ENCODE measurements around the gene AGTRAP.

The AGTRAP gene

GRCh38 chr1:11787251-11787803 lies 51.4 kb downstream of the AGTRAP start:
- H3K4me1 ChIP-seq (ENCODE audit: low read length) = peaks cover 22% of the 10 kb centered on the region
- no peak overlapping the region for H2AFZ ChIP-seq (ENCODE audit: low read depth, low read length)
- H3K27me3 ChIP-seq (ENCODE audit: low read depth, low read length) = no peaks in the 10 kb centered on the region
- no peaks in the 10 kb centered on the region for H3K79me2 ChIP-seq (ENCODE audit: low read length)
- TF ChIP-seq EZH2phosphoT487 (IDR thresholded peaks at IDR 0.05; ENCODE audit: low read depth) (no peak), CTCF (IDR thresholded peaks at IDR 0.05; ENCODE audit: low read depth, low read length) (no peak)
- H4K20me1 ChIP-seq (ENCODE audit: insufficient read depth, low read length) = no peaks in the 10 kb centered on the region
- no peak overlapping the region for H3K4me2 ChIP-seq (ENCODE audit: low read length)
- H3K36me3 ChIP-seq (replicated peaks; ENCODE audit: low read depth, low read length) = no peaks in the 10 kb centered on the region
- no peak overlapping the region for H3K27ac ChIP-seq (ENCODE audit: low read length)
- H3K4me3 ChIP-seq (ENCODE audit: low read length) = no peak overlapping the region
- no peak overlapping the region for H3K9ac ChIP-seq (ENCODE audit: low read length)
- no peaks in the 10 kb centered on the region for H3K9me3 ChIP-seq (ENCODE audit: insufficient read depth, low read length)

- H3K27ac ChIP-seq (ENCODE audit: low read length) = no peak overlapping the region
- no peak overlapping the region for H3K4me2 ChIP-seq (ENCODE audit: low read length)
- H2AFZ ChIP-seq (ENCODE audit: low read depth, low read length) = no peak overlapping the region
Observed at GRCh38 chr1:11787804-11788436, 52.0 kb downstream of the AGTRAP start.

GRCh38 chr1:11788549-11789053 lies 52.7 kb downstream of the AGTRAP start:
- Histone ChIP-seq H3K36me3 (replicated peaks; ENCODE audit: low read depth, low read length) (no peaks in the 10 kb centered on the region), H3K9me3 (ENCODE audit: insufficient read depth, low read length) (no peaks in the 10 kb centered on the region), H3K27ac (ENCODE audit: low read length) (no peak overlapping the region), H3K79me2 (ENCODE audit: low read length) (no peaks in the 10 kb centered on the region), H3K4me1 (ENCODE audit: low read length) (peaks cover 28% of the 10 kb centered on the region), H3K4me3 (ENCODE audit: low read length) (no peak overlapping the region), H3K4me2 (ENCODE audit: low read length) (no peak overlapping the region), H3K9ac (ENCODE audit: low read length) (no peak overlapping the region), H3K27me3 (ENCODE audit: low read depth, low read length) (no peaks in the 10 kb centered on the region), H2AFZ (ENCODE audit: low read depth, low read length) (no peak overlapping the region), H4K20me1 (ENCODE audit: insufficient read depth, low read length) (no peaks in the 10 kb centered on the region)
- TF ChIP-seq EZH2phosphoT487 (IDR thresholded peaks at IDR 0.05; ENCODE audit: low read depth) (no peak), CTCF (IDR thresholded peaks at IDR 0.05; ENCODE audit: low read depth, low read length) (no peak)

More at GRCh38 chr1:11787804-11788436, 52.0 kb downstream of the AGTRAP start:
- no peaks in the 10 kb centered on the region for H4K20me1 ChIP-seq (ENCODE audit: insufficient read depth, low read length)
- H3K79me2 ChIP-seq (ENCODE audit: low read length) = no peaks in the 10 kb centered on the region
- peaks cover 28% of the 10 kb centered on the region for H3K4me1 ChIP-seq (ENCODE audit: low read length)
- no peak overlapping the region for H3K4me3 ChIP-seq (ENCODE audit: low read length)
- no peak overlapping the region for H3K9ac ChIP-seq (ENCODE audit: low read length)
- no peaks in the 10 kb centered on the region for H3K36me3 ChIP-seq (replicated peaks; ENCODE audit: low read depth, low read length)
- TF ChIP-seq EZH2phosphoT487 (IDR thresholded peaks at IDR 0.05; ENCODE audit: low read depth) (no peak), CTCF (IDR thresholded peaks at IDR 0.05; ENCODE audit: low read depth, low read length) (no peak)
- H3K27me3 ChIP-seq (ENCODE audit: low read depth, low read length) = no peaks in the 10 kb centered on the region
- H3K9me3 ChIP-seq (ENCODE audit: insufficient read depth, low read length) = no peaks in the 10 kb centered on the region

- H3K79me2 ChIP-seq (ENCODE audit: low read length) = no peaks in the 10 kb centered on the region
- H3K4me2 ChIP-seq (ENCODE audit: low read length) = no peak overlapping the region
- TF ChIP-seq CTCF (IDR thresholded peaks at IDR 0.05; ENCODE audit: low read depth, low read length) = no peak
- TF ChIP-seq EZH2phosphoT487 (IDR thresholded peaks at IDR 0.05; ENCODE audit: low read depth) = no peak
- no peak overlapping the region for H3K9ac ChIP-seq (ENCODE audit: low read length)
- peaks cover 28% of the 10 kb centered on the region for H3K4me1 ChIP-seq (ENCODE audit: low read length)
- no peak overlapping the region for H3K27ac ChIP-seq (ENCODE audit: low read length)
- no peak overlapping the region for H3K4me3 ChIP-seq (ENCODE audit: low read length)
- no peaks in the 10 kb centered on the region for H3K27me3 ChIP-seq (ENCODE audit: low read depth, low read length)
- no peaks in the 10 kb centered on the region for H4K20me1 ChIP-seq (ENCODE audit: insufficient read depth, low read length)
- H2AFZ ChIP-seq (ENCODE audit: low read depth, low read length) = no peak overlapping the region
- no peaks in the 10 kb centered on the region for H3K36me3 ChIP-seq (replicated peaks; ENCODE audit: low read depth, low read length)
- no peaks in the 10 kb centered on the region for H3K9me3 ChIP-seq (ENCODE audit: insufficient read depth, low read length)
Observed at GRCh38 chr1:11789126-11790067, 53.5 kb downstream of the AGTRAP start.

Measured in OCI-LY3 (cell line).